Glutamatergic neuron (in vitro differentiated cells): Measurements from ENCODE around the gene DOCK9. TPM values are rescaled to one million over a fixed set of nuclear protein-coding genes. Genes with fewer than 3 reads are reported as not detected.
A peak's percentile ranks its signal among the peaks of the same experiment; 100 is the strongest.

Experiments
- DNase-seq: peaks from one replicate; pipeline ENCODE4 v3.0.0; 2022
- H3K27ac Mint-ChIP-seq: one replicate; pipeline ENCODE4 v1.8.0; 2020; ENCODE audit warnings: mild to moderate bottlenecking, mixed read lengths, inconsistent platforms; ENCODE audit not compliant: unreplicated experiment
- H3K27me3 Mint-ChIP-seq: one replicate; pipeline ENCODE4 v1.8.0; 2020; ENCODE audit warnings: mild to moderate bottlenecking, moderate library complexity, mixed read lengths, inconsistent platforms; ENCODE audit not compliant: unreplicated experiment
- H3K36me3 Mint-ChIP-seq: one replicate; pipeline ENCODE4 v1.8.0; 2020; ENCODE audit warnings: mild to moderate bottlenecking, mixed read lengths, inconsistent platforms; ENCODE audit not compliant: unreplicated experiment
- H3K4me1 Mint-ChIP-seq: one replicate; pipeline ENCODE4 v1.8.0; 2020; ENCODE audit warnings: mild to moderate bottlenecking, low read depth, mixed read lengths, inconsistent platforms; ENCODE audit not compliant: unreplicated experiment
- H3K4me3 Mint-ChIP-seq: one replicate; pipeline ENCODE4 v1.8.0; 2020; ENCODE audit warnings: mild to moderate bottlenecking, mixed read lengths, inconsistent platforms; ENCODE audit not compliant: unreplicated experiment
- H3K9me3 Mint-ChIP-seq: one replicate; pipeline ENCODE4 v1.8.0; 2020; ENCODE audit warnings: mild to moderate bottlenecking, moderate library complexity, mixed read lengths, inconsistent platforms; ENCODE audit not compliant: unreplicated experiment
- total RNA-seq: library from RNA; stranded (reverse); fragmentation: NEBNext Ultra II Directional; extraction: Animal tissue kit (Norgen Biotek cat#: 25700); gene quantifications from one replicate; pipeline ENCODE4 v1.2.1, GENCODE V29; 2021; ENCODE audit not compliant: unreplicated experiment
- TF ChIP-seq, protein P1 (sequence below): fragments of 200-600 bp; sonication (generic); IDR thresholded peaks from one replicate; pipeline ENCODE4 v1.5.0; 2021; ENCODE audit not compliant: partially characterized antibody, unreplicated experiment

DOCK9 gene
- total RNA-seq, 1 donor from 2014 or later: 4.5 TPM

DNA sequence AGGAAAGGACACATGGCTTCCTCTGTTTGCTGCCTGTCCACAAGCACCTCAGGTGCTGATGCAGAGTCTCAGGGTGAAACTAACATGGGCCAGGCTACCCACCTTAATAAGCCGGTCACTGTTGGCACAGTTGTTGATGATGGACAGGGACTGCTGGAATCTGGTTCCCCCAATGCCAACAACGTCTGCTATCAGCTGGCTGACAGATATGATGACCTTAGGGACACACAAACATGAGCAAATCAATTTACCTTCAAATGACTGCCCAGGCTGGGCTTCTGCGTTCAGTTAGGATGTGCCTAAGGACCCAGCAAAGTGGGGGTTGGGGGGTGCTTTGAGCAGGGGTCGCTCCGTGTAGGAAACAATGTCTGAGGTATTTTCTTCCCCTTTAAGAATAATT lies 148.3 kb downstream of the DOCK9 start:
- no peaks in the 10 kb centered on the region for H3K36me3 Mint-ChIP-seq
- no peak for DNase-seq
- H3K27me3 Mint-ChIP-seq: no peaks in the 10 kb centered on the region
- TF ChIP-seq, protein P1, sequence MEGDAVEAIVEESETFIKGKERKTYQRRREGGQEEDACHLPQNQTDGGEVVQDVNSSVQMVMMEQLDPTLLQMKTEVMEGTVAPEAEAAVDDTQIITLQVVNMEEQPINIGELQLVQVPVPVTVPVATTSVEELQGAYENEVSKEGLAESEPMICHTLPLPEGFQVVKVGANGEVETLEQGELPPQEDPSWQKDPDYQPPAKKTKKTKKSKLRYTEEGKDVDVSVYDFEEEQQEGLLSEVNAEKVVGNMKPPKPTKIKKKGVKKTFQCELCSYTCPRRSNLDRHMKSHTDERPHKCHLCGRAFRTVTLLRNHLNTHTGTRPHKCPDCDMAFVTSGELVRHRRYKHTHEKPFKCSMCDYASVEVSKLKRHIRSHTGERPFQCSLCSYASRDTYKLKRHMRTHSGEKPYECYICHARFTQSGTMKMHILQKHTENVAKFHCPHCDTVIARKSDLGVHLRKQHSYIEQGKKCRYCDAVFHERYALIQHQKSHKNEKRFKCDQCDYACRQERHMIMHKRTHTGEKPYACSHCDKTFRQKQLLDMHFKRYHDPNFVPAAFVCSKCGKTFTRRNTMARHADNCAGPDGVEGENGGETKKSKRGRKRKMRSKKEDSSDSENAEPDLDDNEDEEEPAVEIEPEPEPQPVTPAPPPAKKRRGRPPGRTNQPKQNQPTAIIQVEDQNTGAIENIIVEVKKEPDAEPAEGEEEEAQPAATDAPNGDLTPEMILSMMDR: no peak
- no peak overlapping the region for H3K4me3 Mint-ChIP-seq
- peaks cover 18% of the 10 kb centered on the region for H3K4me1 Mint-ChIP-seq
- H3K9me3 Mint-ChIP-seq: peaks cover 1% of the 10 kb centered on the region
- H3K27ac Mint-ChIP-seq: no peak overlapping the region

DNA sequence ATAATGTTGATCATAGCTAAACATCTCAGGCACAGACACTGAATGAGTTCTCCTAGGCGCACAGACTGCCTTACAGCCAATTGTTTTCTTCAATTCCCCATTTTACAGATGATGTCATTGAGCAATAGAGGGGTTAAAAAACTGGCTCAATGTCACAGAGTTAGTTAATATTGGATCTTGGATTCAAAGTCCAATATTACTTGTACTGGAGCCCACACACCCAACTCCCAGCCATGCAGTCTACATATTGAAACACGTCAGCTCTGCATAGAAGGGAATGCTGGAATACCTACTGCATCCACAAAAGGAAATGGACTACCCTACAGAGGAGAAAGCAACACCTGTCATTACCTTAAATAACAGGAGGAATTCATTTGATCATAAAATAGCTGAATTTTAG lies 149.2 kb downstream of the DOCK9 start:
- peaks cover 1% of the 10 kb centered on the region for H3K9me3 Mint-ChIP-seq
- H3K4me1 Mint-ChIP-seq: peaks cover 12% of the 10 kb centered on the region

DNA sequence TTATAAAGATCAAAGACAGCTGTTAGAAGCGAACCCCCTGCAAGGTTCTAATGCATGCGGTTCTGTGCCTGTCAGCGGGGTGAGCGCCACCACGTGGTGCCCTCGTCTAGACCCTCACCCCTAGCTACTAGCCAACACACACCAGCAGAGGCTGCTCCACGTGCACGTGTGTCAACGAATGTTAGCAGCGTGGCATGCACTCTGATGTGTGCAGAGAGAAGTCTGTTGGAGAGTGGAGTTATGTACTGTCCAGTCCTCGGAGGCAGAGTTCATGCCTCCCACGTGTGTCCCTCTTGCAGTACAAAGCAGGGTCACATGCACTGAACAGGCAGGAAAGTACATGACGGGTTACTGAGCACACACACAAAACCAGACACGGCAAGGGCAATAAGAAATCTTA lies 150.4 kb downstream of the DOCK9 start:
- peak; percentile 43 for DNase-seq

More for the DNA sequence above, 149.2 kb downstream of the DOCK9 start:
- Mint-ChIP-seq H3K36me3 (no peaks in the 10 kb centered on the region), H3K27ac (no peak overlapping the region), H3K4me3 (no peak overlapping the region), H3K27me3 (no peaks in the 10 kb centered on the region)
- TF ChIP-seq, protein P1: no peak
- no peak for DNase-seq

DNA sequence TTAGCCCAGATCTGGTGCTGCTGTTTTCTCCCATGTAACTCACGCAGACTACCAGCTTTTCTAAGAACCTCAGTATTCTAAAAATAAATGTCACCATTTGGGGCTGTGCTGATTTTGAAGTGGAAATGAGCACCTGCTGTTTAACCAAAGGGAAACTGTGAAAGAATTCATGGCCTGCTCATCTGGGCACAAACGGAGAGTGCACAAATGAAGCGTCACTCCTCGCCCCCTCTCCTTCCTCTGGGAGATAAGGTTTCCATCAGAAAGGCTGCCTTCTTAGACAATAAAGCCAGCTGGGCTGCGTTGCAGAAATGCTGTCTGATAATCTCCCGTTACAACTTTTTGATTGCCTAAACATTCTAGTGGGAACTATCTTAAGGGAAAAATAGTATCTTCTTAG lies 151.7 kb downstream of the DOCK9 start:
- Mint-ChIP-seq H3K27me3 (no peaks in the 10 kb centered on the region), H3K9me3 (peaks cover 1% of the 10 kb centered on the region), H3K36me3 (no peaks in the 10 kb centered on the region), H3K27ac (no peak overlapping the region), H3K4me1 (peaks cover 18% of the 10 kb centered on the region), H3K4me3 (peak overlapping the region; percentile 6)
- TF ChIP-seq, protein P1: no peak
- DNase-seq: no peak

More for the DNA sequence above, 150.4 kb downstream of the DOCK9 start:
- Mint-ChIP-seq H3K4me3 (no peak overlapping the region), H3K9me3 (peaks cover 1% of the 10 kb centered on the region), H3K36me3 (no peaks in the 10 kb centered on the region), H3K27me3 (no peaks in the 10 kb centered on the region), H3K4me1 (peaks cover 12% of the 10 kb centered on the region), H3K27ac (no peak overlapping the region)
- TF ChIP-seq, protein P1: no peak

DNA sequence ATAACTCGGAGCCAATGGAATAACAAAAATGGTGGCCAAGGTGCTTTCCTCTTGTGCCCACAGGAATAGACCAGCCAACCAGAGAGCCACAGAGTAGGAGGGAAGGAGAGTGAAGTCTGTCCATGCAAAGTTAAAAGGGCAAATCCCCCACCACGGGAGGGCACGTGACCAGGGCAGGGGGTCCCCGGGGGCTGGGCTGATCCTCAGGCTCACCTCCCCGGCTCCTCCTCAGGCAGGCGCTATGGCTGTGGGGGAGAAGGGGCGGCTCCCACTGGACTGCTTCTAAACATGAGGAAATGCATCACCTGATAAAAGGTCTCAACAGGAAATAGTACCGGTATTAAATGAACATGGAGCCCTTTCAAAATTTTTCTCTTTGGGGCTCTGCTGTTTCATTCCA lies 152.2 kb downstream of the DOCK9 start:
- no peaks in the 10 kb centered on the region for H3K27me3 Mint-ChIP-seq
- no peak overlapping the region for H3K4me3 Mint-ChIP-seq
- H3K9me3 Mint-ChIP-seq: peaks cover 1% of the 10 kb centered on the region
- DNase-seq: no peak
- peaks cover 18% of the 10 kb centered on the region for H3K4me1 Mint-ChIP-seq
- H3K36me3 Mint-ChIP-seq: no peaks in the 10 kb centered on the region
- H3K27ac Mint-ChIP-seq: no peak overlapping the region
- TF ChIP-seq, protein P1: no peak
